GM20000 (cell line): ENCODE measurements around the gene GABRG3.

Source experiments
- DNase-seq: peaks from one replicate; pipeline ENCODE4 v3.0.0; 2012; ENCODE audit warnings: low spot score
- TF ChIP-seq, protein P1 (sequence below): IDR thresholded peaks from 2 replicates; pipeline ENCODE4 v1.5.1; 2012; ENCODE audit warnings: mild to moderate bottlenecking, control low read depth; ENCODE audit errors: extremely low read depth, missing control alignments

GABRG3 gene

DNA sequence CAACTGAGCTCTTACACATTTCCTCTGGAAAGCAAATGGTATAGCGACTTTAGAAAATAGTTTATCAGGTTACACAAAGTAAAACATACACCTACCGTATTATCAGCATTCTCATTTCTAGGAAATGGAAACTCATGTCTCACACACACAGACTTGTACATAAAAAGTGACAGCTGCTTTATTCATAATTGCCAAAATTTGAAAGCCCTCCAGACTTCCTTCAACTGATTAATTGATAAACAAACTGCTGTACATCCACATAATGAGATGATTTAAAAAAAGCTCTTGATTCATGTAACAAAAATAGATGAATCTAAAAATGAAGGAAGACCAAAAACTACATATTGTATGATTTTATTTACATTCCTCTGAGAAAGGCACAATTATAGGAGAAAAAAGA is 425.5 kb downstream of the GABRG3 start:
- TF ChIP-seq, protein P1, sequence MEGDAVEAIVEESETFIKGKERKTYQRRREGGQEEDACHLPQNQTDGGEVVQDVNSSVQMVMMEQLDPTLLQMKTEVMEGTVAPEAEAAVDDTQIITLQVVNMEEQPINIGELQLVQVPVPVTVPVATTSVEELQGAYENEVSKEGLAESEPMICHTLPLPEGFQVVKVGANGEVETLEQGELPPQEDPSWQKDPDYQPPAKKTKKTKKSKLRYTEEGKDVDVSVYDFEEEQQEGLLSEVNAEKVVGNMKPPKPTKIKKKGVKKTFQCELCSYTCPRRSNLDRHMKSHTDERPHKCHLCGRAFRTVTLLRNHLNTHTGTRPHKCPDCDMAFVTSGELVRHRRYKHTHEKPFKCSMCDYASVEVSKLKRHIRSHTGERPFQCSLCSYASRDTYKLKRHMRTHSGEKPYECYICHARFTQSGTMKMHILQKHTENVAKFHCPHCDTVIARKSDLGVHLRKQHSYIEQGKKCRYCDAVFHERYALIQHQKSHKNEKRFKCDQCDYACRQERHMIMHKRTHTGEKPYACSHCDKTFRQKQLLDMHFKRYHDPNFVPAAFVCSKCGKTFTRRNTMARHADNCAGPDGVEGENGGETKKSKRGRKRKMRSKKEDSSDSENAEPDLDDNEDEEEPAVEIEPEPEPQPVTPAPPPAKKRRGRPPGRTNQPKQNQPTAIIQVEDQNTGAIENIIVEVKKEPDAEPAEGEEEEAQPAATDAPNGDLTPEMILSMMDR: no peak
- no peak for DNase-seq

DNA sequence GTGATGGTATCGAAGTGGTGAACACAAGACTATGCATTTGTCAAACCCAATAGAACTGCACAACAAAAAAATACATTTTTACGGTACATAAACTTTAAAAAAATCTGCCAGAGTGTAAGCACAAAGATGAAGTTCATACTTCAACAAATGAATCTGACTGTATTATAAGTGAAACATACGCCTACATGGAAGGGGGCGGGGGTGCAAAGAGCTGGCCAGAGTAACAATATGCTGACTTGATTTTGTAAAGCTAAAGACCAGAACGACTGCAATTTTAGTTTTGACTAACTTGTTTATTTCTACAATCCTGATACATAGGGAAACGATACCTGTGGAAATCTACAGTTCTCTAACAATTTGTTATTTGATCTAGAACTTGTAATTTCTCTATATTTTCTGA is 426.0 kb downstream of the GABRG3 start:
- TF ChIP-seq, protein P1: no peak
- no peak for DNase-seq

DNA sequence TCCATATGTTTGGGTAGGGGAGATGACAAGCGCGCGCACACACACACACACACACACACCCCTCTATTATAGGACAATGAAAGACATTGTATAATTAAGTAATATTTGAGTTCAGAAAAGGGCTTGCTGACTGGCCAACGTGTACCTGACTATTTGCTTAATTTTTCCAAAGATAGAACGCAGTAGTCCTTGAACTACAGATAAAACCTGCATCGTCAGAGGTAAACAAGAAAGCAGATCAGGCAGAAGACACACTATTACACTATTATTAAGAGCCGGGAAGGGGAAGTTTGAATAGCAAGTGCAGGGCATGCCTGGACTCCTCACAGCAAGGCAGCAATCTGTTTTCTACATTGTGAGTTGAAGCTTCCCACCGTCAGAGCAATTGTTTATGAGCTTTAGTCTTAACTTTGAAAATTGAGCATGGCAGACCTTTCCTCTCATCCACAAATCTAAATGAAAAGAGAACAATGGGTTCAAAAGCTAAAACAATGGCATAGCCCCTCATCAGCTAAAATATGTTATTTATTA is 427.7 kb downstream of the GABRG3 start:
- DNase-seq: no peak
- TF ChIP-seq, protein P1: no peak

DNA sequence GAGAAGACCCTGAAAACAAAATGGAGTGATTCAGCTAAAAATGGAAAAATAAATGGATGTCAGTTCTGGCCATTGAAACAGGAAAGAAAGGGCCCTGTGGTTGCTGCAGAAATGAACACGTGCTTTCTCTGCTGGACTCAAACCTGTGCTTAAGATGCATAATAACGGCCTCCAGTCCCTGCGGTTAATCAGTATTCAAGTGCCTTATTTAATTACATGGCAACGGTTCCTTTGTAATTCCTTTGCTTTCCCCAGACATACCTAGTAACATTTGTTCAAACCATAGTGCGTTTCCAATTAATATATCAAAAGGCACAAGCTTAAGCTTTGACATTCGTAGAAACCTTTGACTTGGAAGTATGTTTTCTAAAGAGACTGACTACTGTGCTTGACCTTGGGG is 428.3 kb downstream of the GABRG3 start:
- TF ChIP-seq, protein P1: no peak
- DNase-seq: no peak

DNA sequence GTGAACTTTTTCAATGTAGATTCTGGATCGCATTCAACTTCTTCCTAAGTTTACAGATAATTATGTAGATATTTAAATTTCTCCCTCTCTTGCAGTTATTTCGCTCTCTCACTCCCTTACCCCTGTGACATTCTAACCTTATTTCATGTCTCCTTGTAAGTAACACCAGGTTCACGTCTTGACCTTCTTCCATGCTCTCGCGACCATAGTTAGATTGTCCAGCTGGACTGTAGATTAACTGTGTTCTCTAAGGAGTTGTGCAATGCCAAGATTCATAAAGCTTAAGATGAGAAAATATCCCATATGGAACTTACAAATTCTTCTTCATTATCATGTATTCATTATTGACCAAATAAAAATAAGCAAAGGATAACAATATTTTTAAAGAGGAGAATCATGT is 430.5 kb downstream of the GABRG3 start:
- no peak for DNase-seq
- TF ChIP-seq, protein P1: no peak

DNA sequence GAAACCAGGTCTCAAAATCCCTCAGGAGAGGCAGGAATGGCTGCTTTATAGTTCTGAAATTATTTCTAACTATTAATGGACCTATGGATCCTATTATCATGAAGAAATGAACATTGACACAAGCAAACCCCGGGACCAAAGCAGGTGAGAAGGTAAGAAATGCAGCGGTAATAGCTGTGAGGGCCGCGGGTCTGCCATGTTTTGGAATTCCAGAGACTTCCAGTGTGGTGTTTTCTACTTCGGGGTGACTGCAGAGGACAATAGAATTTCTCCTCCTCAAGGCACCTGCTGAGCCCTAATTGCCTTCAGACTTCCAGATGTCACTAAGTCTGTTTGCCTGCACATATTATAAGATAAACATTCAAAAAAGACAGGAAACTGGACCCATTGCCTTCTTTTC is 437.4 kb downstream of the GABRG3 start:
- no peak for DNase-seq
- TF ChIP-seq, protein P1: no peak

DNA sequence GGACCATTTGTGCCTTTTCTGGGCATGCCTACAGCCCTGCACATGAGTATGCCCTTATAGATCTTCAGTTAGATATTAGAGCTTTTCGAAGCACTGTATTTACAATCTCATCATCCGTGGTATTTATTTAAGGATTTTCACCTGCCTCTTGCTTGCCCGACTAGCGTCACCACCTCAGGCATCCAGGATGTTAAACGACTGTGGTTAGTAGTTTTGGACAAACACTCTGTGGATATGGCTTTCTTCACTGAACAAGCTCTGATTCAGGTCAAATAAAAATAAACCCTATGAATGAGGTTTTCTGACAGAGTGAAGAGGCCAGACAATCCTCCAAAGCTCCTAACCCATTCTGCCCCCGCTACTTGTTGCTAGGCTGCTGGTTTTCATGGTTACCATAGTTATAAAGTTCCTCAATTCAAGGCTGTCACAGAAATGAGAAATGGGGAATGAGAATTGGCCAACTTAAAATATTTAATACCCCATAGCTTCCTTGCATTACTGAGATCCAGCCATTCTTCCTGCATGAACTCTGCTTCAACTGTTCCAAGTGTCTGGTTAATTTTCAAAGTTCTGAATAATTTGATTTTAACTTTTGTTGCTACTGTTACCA is 440.1 kb downstream of the GABRG3 start:
- DNase-seq: no peak
- TF ChIP-seq, protein P1: no peak
